Middle frontal gyrus (tissue), 1 donor: ENCODE results near the gene MKX.

Source experiments
- DNase-seq: peaks from one replicate; pipeline ENCODE4 v3.0.0-alpha.2; 2015; ENCODE audit warnings: low spot score; ENCODE audit errors: extremely low spot score

The MKX gene

GRCh38 chr10:27745732-27746396, at the start of gene MKX:
TSS of gene MKX (minus strand) at chr10:27745819. CDS start at chr10:27743415, 2,404 bp downstream.
- DNase-seq, result no peak

- no peak for DNase-seq
Observed at GRCh38 chr10:27794157-27794556, 48.5 kb upstream of the MKX start.

- DNase-seq, result no peak
Observed at GRCh38 chr10:27792216-27792615, 46.6 kb upstream of the MKX start.

GRCh38 chr10:27784272-27784671, 38.7 kb upstream of the MKX start:
- no peak for DNase-seq

GRCh38 chr10:27783660-27784059, 38.0 kb upstream of the MKX start:
- DNase-seq, result no peak

- no peak for DNase-seq
Observed at GRCh38 chr10:27779462-27780015, 33.9 kb upstream of the MKX start.

GRCh38 chr10:27774831-27775230, 29.2 kb upstream of the MKX start:
- DNase-seq, result no peak

- DNase-seq, result no peak
Observed at GRCh38 chr10:27771231-27771630, 25.6 kb upstream of the MKX start.

- DNase-seq, result no peak
Observed at GRCh38 chr10:27770181-27770580, 24.6 kb upstream of the MKX start.

- DNase-seq, result no peak
Observed at GRCh38 chr10:27760867-27761266, 15.2 kb upstream of the MKX start.

- no peak for DNase-seq
Observed at GRCh38 chr10:27759483-27760272, 14.1 kb upstream of the MKX start.

GRCh38 chr10:27752673-27753237, 7.1 kb upstream of the MKX start:
- no peak for DNase-seq

GRCh38 chr10:27748601-27749000, 3.0 kb upstream of the MKX start:
- no peak for DNase-seq

GRCh38 chr10:27747096-27747451, 1.5 kb upstream of the MKX start:
- no peak for DNase-seq

GRCh38 chr10:27746397-27747095, 927 bp upstream of the MKX start:
- no peak for DNase-seq

GRCh38 chr10:27744802-27745731, 552 bp downstream of the MKX start:
- DNase-seq, result no peak

- DNase-seq, result no peak
Observed at GRCh38 chr10:27743877-27744801, 1.5 kb downstream of the MKX start.

- no peak for DNase-seq
Observed at GRCh38 chr10:27743012-27743876, 2.4 kb downstream of the MKX start.
